Esophagus squamous epithelium (tissue), 4 donors: ENCODE measurements around the gene PRKN.

Source experiments
- CTCF ChIP-seq, 6 experiments: fragments of 450-650 bp in 4 of 6; fragments of 200-600 bp in 2 of 6; sonication (generic) in 2 of 6; IDR thresholded peaks; one replicate each; pipeline ENCODE4 v1.5.1; 2016 to 2019; ENCODE audit warnings: antibody characterized with exemption in 6 of 6, mild to moderate bottlenecking in 4 of 6, moderate library complexity in 4 of 6
- POLR2A ChIP-seq, 4 donors: fragments of 450-650 bp; IDR thresholded peaks; one replicate each; pipeline ENCODE4 v1.6.1; 2017; ENCODE audit warnings: antibody characterized with exemption in 4 of 4, mild to moderate bottlenecking in 4 of 4, moderate library complexity in 3 of 4

GRCh38 chr6:161489626-161490306, 1237.8 kb downstream of the PRKN start:
- TF ChIP-seq CTCF (IDR thresholded peaks at IDR 0.05) (no peak), POLR2A (IDR thresholded peaks at IDR 0.05) (no peak)
